ENCODE measurements around the gene HNRNPL.

The HNRNPL gene

DNA sequence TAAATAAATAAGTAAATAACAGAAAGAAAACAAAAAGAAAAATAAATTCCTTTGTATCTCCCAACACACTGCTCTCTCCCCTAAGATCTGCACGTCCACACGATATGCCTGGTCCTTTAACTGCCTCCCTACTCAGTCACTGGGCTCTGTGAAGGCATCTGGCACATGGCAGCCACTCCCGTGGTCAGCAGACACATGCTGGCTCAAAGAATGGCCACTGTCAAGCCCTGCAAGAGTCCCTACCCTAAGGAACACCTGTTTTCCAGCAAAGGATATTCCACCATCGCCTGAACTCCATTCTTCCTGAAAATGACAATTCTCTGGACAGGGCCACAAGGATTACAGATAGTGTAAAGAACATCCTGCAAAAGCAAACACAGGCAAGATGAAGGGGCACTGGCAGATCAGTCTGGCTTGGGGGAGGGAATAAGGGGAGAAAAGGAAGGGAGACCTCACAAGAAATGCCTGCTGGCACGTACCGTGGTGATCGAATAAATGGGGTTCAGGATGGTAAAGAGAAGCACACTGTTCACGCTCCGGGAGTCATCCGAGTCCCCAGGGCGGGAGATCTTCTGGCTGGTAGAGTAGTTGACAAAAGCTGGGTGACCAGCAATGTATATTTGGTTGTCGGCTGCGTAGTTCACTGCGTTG is 4.3 kb downstream of the HNRNPL start:
- DNase-seq (ENCODE audit: low spot score) = no peak

DNA sequence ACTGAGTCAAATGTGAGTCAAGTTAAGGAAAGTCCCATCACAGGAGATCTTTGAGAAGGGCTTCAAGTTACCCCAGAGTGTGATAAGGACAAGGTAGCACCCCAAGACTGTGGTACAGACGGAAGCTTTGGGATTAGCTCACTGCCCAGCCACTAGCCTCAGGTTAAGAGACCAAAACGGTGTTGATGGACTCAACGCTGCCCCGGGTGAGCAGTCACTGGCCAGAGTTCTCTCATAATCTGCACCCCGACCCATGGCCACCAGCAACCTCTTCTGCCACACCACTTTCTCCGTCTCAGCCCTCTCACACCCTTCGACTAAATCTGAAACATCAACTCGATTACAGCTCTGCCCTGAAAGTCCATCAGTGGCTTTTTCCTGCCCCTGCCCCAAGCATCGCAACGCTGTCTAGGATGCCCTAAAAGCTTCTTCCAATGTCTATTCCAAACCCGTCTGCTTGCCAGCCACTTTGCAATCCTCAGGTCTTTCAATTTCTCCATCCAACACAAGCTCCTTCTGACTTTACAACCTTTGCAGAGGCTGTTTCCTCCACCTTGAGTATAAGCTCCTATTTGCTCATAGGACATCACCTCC is 5.6 kb downstream of the HNRNPL start:
- no peak for DNase-seq (ENCODE audit: low spot score)

- no peak for DNase-seq (ENCODE audit: low spot score)
Observed at GRCh38 chr19:38843175-38843758, 6.5 kb downstream of the HNRNPL start.

- no peak for DNase-seq (ENCODE audit: low spot score)
Observed at GRCh38 chr19:38842439-38843174, 7.2 kb downstream of the HNRNPL start.

- no peak for DNase-seq (ENCODE audit: low spot score)
Observed at GRCh38 chr19:38841787-38842438, 7.9 kb downstream of the HNRNPL start.

DNA sequence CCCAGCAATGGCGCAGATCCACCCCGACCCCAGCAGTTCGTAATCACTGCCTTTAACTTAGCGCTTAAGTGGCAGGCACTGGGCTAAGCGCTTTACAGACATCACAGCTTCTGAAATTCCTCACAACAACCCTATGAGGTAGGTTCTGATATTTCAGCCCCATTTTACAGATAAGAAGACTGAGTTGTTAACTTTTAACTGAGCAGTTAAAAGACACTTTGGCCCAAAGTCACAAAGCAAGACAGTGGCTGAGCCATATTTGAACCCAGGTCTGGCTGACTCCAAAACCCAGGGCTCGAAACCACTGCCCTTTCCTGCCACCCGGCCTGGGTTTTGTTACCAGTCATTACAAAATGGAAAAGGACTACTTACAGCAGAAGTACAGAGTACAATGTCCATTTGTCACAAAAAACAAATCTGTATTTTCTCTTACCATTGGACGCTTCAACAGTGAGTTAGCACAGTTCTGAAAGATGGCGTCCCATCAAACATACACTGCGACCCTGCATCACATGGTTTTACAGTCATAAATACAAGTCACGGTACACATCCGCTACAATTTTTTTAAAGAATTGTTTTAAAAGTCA is 8.5 kb downstream of the HNRNPL start:
- no peak for DNase-seq (ENCODE audit: low spot score)

GRCh38 chr19:38840583-38840968 is 9.2 kb downstream of the HNRNPL start:
- no peak for DNase-seq (ENCODE audit: low spot score)

DNA sequence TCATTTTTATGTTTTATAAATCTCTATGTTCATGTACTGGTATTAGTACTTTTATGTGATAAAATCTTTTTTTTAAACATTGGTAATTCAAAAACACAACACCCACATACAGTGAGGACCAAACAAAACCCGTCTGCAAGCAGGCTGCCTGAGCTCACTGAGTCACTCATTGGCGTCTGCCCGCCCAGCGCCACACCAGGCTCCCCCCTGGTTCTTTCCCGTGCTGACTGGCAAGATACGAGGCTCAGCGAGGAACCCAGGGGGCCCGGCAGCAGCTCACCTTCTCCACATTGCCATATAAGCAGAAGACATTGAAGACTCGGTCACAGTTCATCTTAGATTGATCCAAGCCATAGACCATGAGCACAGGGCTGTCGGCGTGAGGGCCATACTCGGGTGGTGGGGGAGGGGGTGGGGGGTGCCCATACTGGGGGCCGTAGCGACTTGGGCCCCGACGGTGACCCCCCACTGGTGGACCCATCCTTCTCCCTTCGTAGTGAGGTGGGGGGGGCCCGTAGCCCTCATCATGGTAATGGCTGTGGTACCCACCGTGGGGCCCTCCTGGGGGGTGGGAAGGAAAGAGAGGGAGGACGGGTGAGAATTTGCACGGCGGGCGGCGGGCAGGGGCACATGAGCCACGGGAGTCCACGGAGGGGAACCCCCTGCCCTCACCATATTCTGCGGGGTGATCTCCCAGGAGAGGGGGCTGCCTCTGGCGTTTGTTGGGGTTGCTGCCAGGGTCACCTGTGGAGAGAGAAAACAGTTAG is 9.8 kb downstream of the HNRNPL start:
- DNase-seq (ENCODE audit: low spot score) = no peak

DNA sequence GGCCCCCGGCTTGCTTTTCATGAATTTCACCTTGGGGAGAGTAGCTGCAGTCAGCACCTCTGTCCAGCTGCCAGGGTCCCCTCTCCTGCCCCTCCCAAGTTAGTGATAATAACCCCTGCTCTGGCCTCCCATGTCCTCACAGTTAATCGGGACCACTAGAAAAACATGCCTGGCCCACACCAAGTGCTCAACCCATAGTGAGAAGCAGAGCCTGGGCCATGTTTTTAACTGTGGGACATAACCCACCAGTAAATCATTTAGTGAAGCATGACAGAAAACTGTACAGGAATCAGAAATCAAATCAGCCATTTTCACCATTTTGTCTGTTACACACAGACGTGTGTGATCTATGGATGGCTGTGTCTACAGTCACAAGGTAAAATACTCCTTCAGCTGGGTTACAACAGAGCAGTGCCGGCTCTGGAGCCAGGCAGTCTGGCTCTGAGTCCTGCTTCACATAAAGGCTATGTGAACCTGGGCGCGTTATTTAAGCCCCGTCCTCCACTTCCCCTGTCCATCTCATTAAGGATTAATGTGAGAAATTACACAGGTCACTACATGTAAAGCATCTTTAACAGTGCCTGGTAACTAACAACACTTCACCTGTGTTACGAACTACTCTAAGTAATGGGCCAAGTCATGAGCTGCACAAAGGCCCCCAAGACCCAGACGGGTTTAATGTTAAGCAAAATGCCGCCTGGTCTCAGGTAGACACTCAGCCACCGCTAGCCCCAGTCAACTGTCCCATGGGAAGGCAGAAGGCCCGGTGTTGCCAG is 10.6 kb downstream of the HNRNPL start:
- no peak for DNase-seq (ENCODE audit: low spot score)

DNA sequence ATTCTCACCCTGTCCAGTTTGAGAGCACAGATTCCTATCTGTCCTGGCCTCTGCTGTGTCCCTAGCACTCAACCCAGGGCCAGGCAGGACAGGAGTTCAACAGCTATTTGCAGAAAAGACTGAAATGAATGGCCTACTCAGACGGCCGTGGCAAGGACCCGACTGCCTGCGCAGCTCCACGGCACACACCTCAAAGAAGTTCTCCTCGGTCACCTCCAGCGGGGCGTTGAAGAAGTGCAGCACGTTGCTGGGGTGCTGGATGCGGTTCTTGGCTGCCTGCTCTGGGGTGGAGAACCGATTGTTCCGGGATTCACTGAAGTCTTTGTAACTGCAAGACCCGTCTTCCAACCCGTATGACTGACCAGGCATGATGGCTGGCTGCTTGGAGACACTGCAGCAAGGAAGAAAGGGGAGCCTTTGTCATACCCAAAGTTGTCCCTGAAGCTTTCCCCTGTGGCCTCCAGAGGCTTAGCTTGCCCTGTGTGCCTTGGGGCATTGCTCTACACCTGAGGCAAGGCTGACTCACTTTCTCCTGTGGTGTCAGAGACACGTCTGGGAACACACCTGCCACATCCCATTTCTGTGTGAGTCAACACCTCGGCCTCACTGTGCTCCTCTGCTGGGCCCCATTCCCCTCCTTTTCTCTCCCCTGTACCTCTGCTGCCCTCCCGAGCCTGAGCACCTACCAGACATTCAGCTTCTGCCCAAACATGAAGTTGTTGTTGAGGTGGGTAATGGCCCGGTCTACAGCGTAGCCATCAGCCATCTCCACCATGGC is 11.4 kb downstream of the HNRNPL start:
- no peak for DNase-seq (ENCODE audit: low spot score)

- DNase-seq (ENCODE audit: low spot score) = peak; percentile 14
Observed at GRCh38 chr19:38837656-38838121, 12.1 kb downstream of the HNRNPL start.

DNA sequence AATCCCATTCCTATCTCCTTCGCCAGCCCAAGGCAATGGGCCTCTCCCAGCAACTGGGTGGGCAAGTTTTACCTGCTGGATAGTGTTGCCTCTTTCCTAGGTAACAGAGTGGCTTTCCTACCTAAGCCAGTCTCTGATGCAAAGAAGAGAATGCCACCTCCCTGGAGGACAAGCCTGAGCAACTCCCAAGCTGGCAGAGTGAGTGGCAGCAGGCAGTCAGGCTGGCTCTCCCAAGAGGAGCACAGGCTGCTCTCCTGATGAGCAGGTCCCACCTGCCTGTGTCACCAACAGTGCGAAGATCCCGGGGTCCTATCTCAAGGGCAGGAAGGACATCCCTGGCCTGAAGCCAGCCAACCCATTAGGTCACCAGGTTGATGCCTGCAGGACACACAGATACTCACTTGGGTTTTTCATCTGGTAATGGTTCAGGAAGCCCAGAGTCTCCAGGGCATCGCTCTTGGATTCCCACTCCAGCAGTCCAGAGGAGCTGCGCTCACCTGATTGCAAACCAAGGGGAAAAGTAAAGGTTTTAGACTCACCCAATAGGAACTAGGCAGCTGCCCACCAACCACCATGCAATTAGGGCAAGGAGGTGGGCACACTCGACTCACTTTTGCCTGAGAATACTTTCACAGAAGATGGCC is 12.7 kb downstream of the HNRNPL start:
- DNase-seq (ENCODE audit: low spot score) = peak; percentile 2

GRCh38 chr19:38836159-38836982 is 13.4 kb downstream of the HNRNPL start:
- no peak for DNase-seq (ENCODE audit: low spot score)

- DNase-seq (ENCODE audit: low spot score) = no peak
Observed at GRCh38 chr19:38834590-38834989, 15.2 kb downstream of the HNRNPL start.

DNA sequence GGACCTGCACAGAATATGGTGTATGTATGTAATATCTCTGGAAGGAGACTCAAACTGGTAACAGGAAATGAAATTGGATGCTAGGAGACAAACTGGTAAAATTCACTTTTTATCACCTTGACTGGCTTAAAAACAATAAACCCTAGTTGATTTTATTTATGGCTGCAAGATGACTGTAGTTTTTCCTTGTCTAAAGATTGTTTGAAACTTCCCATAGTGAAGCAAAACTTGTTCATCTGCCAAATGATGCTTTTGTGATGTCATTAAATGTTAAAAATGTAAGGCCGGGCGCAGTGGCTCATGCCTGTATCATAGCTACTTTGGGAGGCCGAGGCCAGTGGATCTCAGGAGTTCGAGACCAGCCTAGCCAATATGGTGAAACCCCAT is 15.7 kb downstream of the HNRNPL start:
- DNase-seq (ENCODE audit: low spot score) = no peak

DNA sequence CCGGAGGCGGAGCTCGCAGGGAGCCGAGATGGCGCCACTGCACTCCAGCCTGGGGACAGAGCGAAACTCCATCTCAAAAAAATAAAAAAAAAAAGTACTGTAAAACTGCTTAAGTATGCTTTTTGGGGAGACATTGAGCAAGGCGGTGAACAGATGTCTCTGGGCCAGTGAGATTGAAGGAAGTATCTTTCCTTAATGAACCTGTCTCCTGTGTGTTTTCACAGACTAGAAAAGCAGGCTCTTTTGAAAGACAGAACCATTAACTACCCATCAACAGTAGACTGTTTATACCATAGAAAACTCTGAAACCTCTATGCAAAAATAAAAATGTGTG is 16.7 kb downstream of the HNRNPL start:
- no peak for DNase-seq (ENCODE audit: low spot score)

DNA sequence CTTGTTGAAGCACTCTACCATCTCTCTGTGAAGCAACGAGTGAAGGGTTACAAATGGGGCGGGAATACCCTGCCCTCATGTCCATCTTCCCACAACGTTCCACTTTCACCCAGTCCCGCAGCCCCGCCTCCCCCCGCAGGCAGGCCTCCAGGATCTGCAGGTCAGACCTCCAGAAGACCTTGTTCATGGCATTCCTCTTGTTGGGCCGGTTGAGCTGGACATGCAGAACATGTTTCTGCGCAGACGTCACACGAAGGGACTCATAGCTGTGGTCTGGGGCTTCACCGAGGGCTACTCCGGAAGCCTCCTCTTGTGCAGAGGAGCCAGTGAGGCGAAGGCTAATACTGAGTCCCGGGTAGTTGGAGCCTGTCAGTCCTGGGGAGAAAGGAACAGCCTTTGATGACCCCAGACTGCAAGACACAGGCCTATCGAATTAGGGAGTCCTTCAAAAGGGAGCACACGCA is 18.6 kb downstream of the HNRNPL start:
- peak; percentile 90 for DNase-seq (ENCODE audit: low spot score)

DNA sequence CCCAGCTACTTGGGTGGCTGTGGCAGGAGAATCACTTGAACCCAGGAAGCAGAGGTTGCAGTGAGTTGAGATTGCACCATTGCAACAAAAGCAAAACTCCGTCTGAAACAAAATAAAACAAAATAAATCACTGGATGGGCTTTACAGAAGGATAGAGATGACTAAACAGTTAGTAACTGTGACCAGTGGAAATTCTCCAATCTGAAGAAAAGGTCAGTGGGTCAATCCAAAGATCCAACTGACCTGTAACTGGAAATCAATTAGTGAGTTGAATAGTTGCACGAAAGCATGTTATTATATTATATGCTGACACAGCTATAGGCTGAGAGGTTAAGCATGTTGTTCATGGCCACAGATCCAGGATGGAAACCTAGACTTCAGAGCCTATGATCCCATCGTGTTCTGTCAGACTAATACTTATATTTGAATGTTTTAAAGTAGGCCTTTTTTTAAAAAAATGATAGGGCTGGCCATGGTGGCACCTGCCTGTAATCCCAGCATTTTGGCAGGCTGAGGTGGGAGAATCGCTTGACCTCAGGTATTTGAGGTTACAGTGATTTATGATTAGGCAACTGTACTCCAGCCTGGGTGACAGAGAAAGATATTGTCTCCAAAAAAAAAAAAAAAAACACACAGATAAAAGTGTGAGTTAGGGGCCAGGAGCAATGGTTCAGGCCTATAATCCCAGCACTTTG is 19.6 kb downstream of the HNRNPL start:
- peak; percentile 57 for DNase-seq (ENCODE audit: low spot score)

Data from AG08396 (cell line).